Activated CD8-positive, alpha-beta memory T cell treated with anti-CD3 and anti-CD28 coated beads for 36 hours (primary cell): ENCODE results near the gene SACS. TPM values are rescaled to one million over a fixed set of nuclear protein-coding genes. Genes with fewer than 3 reads are reported as not detected.
"Not testable (repeated sequence)": the region's sequence is repeated elsewhere in the genome, so short reads cannot be mapped to it uniquely, and the experiment has no call there.

Experiments used
- CTCF ChIA-PET: fragments of 350-600 bp; sonication (Branson Sonifier 250); formaldehyde crosslinking; loops from one replicate; lab custom pipeline; 2021; ENCODE audit warnings: antibody characterized with exemption; lab: Charles Lee
- POLR2A ChIA-PET: fragments of 350-600 bp; sonication (Branson Sonifier 250); formaldehyde crosslinking; loops from one replicate; lab custom pipeline; 2021; ENCODE audit warnings: antibody characterized with exemption; lab: Charles Lee
- total RNA-seq, 2 experiments: library from RNA; stranded (reverse); gene quantifications; one replicate each; pipeline ENCODE4 v1.2.3, GENCODE V29; 2021

Gene SACS
- total RNA-seq, 2 experiments from 2014 or later, result 51.3 to 54.0 TPM

GRCh38 chr13:23460309-23460708 lies 26.8 kb upstream of the SACS start:
- ChIA-PET POLR2A (no interaction called here), CTCF (interaction anchor here (0.7 kb wide), 1 partner anchor 119 kb away, joined by 3 read pairs; no protein-coding TSS in a partner anchor)

DNA sequence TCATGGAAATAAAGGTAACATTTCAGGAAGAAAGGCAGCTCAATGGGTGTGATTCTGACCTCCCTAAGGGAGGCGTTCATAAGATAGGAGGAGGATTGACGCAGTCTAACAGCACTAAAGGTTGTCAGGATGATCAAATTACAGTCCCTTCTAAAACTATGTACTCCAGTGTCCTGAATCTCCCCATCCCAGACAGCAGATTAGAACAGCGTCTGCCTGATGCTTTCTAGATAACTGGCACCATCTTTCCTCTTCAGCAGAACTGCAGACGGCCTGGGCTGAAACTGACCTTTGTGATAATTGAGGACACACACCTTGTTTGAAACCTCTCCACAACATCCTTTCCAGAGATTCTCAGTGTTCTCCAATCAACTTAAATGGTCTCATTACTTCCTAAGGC lies 25.5 kb upstream of the SACS start:
- POLR2A ChIA-PET, result no interaction called here
- CTCF ChIA-PET, result no interaction called here

DNA sequence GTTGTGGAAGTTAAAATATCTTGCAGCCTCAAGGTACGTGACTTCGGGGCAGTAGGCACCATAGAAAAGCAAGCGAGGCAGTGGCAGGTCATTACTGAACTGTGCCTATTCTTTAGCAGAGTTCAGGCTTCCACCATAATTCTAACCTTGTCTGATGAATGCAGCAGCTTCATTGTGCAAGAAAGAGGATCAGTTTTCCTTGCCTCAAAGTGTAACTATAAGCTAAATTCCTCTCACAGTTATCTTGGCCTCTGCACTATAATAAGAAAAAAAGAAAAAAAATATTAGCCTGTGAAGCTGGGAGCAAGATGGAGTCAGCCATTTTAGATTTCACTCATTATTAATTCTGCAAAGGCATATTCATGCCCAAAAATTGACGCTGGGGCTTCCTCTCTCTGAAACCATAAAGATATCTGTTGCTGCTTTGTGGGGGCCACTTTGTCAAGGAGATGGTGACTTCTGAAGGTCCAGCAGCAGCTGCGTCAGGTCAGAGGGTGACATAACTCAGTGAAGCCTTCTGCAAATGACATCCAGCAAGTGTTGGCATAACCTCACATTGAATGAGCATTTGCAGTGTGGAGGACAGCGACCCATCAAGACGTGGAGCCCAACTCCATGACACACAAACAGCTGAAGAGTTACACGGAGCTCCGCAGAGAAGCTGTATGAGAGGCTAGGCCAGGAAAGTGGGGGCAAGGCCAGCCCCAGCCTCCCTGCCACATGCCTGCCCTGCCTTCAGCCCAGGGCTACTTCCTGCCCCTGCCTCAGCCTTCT lies 23.1 kb upstream of the SACS start:
- ChIA-PET CTCF (interaction anchor here (1.0 kb wide), 1 partner anchor 9 kb away, joined by 3 read pairs; no protein-coding TSS in a partner anchor), POLR2A (no interaction called here)

- CTCF ChIA-PET, result no interaction called here
These were observed 22.1 kb upstream of the SACS start for GRCh38 chr13:23455401-23456185.

GRCh38 chr13:23453132-23453531 lies 19.6 kb upstream of the SACS start:
- POLR2A ChIA-PET, result no interaction called here
- CTCF ChIA-PET, result no interaction called here

More at GRCh38 chr13:23455401-23456185, 22.1 kb upstream of the SACS start:
- POLR2A ChIA-PET, result no interaction called here

- ChIA-PET POLR2A (no interaction called here), CTCF (no interaction called here)
These were observed 17.0 kb upstream of the SACS start for GRCh38 chr13:23450340-23451046.

GRCh38 chr13:23449398-23450162 lies 16.1 kb upstream of the SACS start:
- ChIA-PET POLR2A (no interaction called here), CTCF (no interaction called here)

DNA sequence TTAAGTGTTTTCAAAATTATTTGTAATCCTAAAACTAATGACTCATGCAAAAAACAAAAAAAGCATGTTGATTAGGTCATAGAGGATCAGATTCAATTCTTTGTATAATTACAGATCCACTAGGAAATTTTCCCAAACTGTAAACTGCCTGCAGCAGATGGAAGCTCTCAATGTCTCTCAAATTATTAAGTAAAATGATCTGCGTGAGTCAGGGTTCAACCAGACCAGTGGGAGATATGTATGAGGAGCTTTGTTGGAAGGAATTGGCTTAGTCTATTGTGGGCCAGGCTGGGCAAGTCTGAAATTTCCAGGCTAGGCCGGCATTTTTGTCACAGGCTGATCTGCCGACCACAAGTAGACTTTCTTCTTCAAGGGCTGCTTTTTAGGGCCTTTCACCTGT lies 14.4 kb upstream of the SACS start:
- ChIA-PET POLR2A (no interaction called here), CTCF (no interaction called here)

DNA sequence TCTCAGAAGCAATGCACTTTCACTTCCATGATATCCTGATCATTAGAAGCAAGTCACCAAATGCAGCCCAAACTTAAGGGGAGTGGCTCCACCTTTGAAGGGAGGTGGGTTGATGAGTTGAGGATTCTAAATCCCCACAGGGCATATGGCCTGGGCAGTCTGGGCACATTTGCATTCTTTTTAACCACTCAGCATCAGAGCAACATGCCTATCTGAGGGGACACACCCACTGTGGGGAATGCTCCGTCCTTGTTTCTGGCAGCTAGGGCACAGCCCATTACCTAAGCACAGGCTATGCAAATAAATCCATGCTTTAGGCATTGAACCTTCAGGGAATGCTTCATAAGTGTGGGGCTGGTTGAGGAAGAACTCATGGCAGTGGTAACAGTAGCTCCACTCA lies 12.3 kb upstream of the SACS start:
- ChIA-PET CTCF (no interaction called here), POLR2A (no interaction called here)

DNA sequence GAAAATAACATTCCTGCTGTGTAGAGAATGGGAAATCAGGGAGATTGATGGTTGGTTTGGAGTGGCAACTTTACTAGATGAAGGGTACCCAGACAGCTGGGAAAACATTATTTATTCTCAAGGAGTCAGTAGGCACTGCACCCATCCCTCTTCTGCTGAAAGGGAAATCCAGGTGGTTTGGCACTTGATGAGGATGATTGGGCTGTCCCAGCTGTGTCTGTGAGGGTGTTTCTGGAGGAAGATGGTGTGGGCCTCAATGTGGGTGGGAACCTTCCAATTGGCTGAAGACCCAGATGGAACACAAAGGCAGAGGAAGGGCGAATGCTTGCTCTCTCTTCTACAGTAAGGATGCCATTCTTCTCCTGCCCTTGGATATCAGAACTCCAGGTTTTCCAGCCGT lies 10.4 kb upstream of the SACS start:
- POLR2A ChIA-PET, result no interaction called here
- CTCF ChIA-PET, result no interaction called here

DNA sequence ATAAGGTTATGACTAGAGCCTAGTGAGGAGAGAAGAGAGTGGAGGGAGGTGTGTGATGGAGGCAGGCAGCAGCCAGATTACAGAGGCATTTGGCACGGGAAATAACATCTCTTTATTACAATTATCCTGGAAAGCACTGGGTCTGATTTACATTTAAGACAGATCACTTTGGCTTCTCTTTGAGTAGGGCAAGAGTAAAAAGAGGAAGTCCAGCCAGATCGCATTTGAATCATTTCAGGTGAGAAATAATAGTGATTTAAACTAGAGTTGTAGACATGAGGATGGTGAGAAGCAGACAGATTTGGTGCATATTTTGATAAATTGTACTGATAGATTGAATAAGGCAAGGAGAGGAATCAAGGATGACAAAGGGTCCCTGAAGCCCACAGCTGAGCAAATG lies 9.6 kb upstream of the SACS start:
- POLR2A ChIA-PET, result no interaction called here
- CTCF ChIA-PET, result no interaction called here

GRCh38 chr13:23440821-23441618 lies 7.5 kb upstream of the SACS start:
- POLR2A ChIA-PET, result no interaction called here
- CTCF ChIA-PET, result no interaction called here

DNA sequence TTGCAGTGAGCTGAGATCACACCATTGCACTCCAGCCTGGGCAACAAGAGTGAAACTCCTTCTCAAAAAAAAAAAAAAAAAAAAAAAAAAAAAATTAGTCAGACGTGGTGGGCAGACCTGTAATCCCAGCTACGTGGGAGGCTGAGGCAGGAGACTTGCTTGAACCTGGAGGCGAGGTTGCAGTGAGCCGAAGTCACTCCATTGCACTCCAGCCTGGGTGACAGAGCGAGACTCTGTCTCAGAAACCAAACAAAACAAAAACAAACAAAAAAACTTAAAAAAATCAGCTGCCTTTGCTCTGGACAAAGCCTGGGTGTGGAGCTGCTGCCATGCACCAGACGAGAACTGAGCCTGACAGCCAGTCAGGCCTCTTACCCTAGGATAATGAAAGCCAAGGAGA lies 6.8 kb upstream of the SACS start:
- POLR2A ChIA-PET, CTCF ChIA-PET: not testable (repeated sequence)

GRCh38 chr13:23437916-23438315 lies 4.4 kb upstream of the SACS start:
- ChIA-PET POLR2A (no interaction called here), CTCF (no interaction called here)

- ChIA-PET CTCF (no interaction called here), POLR2A (interaction anchor here (0.6 kb wide), 1 partner anchor 287 kb away, joined by 3 read pairs; no protein-coding TSS in a partner anchor)
These were observed 3.2 kb upstream of the SACS start for GRCh38 chr13:23436680-23437079.

GRCh38 chr13:23434491-23434890 lies 989 bp upstream of the SACS start:
- ChIA-PET POLR2A (no interaction called here), CTCF (no interaction called here)

GRCh38 chr13:23432626-23433025 lies 876 bp downstream of the SACS start:
- CTCF ChIA-PET, result no interaction called here

DNA sequence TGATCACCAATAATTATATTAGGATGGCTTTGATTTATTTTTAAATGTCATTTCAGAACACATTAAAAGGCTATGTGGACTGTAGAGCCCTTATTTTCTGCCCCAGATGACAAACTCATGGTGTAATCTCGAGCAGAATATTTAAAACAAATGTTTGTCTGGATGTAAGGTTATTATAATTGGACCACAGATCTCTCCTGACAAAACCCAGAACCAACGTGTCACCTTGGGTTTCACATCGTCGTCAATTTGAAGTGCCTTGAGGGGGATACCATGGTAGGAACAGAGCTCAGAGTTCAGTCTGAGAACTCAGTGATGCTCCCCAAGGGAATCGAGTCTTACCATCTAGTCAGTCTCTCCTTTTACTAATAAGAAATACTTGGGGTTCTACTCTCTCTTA lies 2.8 kb downstream of the SACS start:
- POLR2A ChIA-PET, result no interaction called here

More at GRCh38 chr13:23432626-23433025, 876 bp downstream of the SACS start:
- POLR2A ChIA-PET, result no interaction called here

More for the DNA sequence above, 2.8 kb downstream of the SACS start:
- CTCF ChIA-PET, result no interaction called here
